Lower leg skin (tissue), 4 donors: ENCODE results near the gene LRP4. TPM values are rescaled to one million over a fixed set of nuclear protein-coding genes. Genes with fewer than 3 reads are reported as not detected.

Source experiments
- DNase-seq, 2 donors: peaks; one replicate each; pipeline ENCODE4 v3.0.0-alpha.2; 2019; ENCODE audit warnings: low spot score in 2 of 2
- H3K4me3 ChIP-seq: fragments of 200-600 bp; sonication (generic); 2 replicates; pipeline ENCODE4 v1.5.1; 2017; ENCODE audit warnings: mild to moderate bottlenecking, low read depth; ENCODE audit not compliant: poor library complexity, severe bottlenecking
- CTCF ChIP-seq, 3 donors: fragments of 450-650 bp; IDR thresholded peaks; one replicate each; pipeline ENCODE4 v1.5.1; 2016; ENCODE audit warnings: antibody characterized with exemption in 3 of 3, mild to moderate bottlenecking in 3 of 3, moderate library complexity in 2 of 3
- POLR2A ChIP-seq, 2 donors: fragments of 450-650 bp; IDR thresholded peaks; one replicate each; pipeline ENCODE4 v1.6.1; 2016 to 2017; ENCODE audit warnings: antibody characterized with exemption in 2 of 2, mild to moderate bottlenecking in 1 of 2, moderate library complexity in 1 of 2
- WGBS, 2 donors: methylation state at CpG; one replicate each; pipeline ENCODE4 v1.1.5; 2018; 5-methylcytosine and 5-hydroxymethylcytosine counted together
- intact Hi-C: fragments of 100-400 bp; cut with DNase I; formaldehyde crosslinking; loops from one replicate; pipeline ENCODE4 v1.15.0; 2023; ENCODE audit warnings: low total_unique reads
- total RNA-seq, 4 donors: library from RNA; depleted of rRNA; stranded (reverse); fragments of >200 nt; gene quantifications; one replicate each; pipeline ENCODE4 v1.1.0, GENCODE V29; 2016

Gene LRP4
- total RNA-seq, 4 donors from 2014 or later: 65.5 to 164 (median 111) TPM

- no peak overlapping the region for H3K4me3 ChIP-seq
- TF ChIP-seq POLR2A (IDR thresholded peaks at IDR 0.05) (no peak), CTCF (IDR thresholded peaks at IDR 0.05) (no peak)
- intact Hi-C loops: no loop called here
- DNase-seq: no peak
- WGBS, 2 donors: 45 to 50% methylated on average over 13 of the region's 13 CpGs
These were observed 11.7 kb downstream of the LRP4 start for GRCh38 chr11:46906609-46907041.

- no peak for DNase-seq
- no peak for TF ChIP-seq POLR2A (IDR thresholded peaks at IDR 0.05)
- no peak for TF ChIP-seq CTCF (IDR thresholded peaks at IDR 0.05)
- intact Hi-C loops: no loop called here
These were observed 12.5 kb downstream of the LRP4 start for GRCh38 chr11:46905806-46906205.

GRCh38 chr11:46903846-46904245 is 14.5 kb downstream of the LRP4 start:
- H3K4me3 ChIP-seq: no peak overlapping the region
- WGBS, 2 donors: 78 to 81% methylated on average over 8 to 10 of the region's 10 CpGs
- intact Hi-C loops: no loop called here

More at GRCh38 chr11:46905806-46906205, 12.5 kb downstream of the LRP4 start:
- H3K4me3 ChIP-seq: no peak overlapping the region
- WGBS, 2 donors: 90 to 91% methylated on average over 4 of the region's 5 CpGs

GRCh38 chr11:46902694-46903093 is 15.7 kb downstream of the LRP4 start:
- no peak for DNase-seq
- intact Hi-C loops: no loop called here
- 90 to 92% methylated on average over 6 of the region's 6 CpGs for WGBS, 2 donors
- H3K4me3 ChIP-seq: no peak overlapping the region
- TF ChIP-seq POLR2A (IDR thresholded peaks at IDR 0.05) (no peak), CTCF (IDR thresholded peaks at IDR 0.05) (no peak)

More at GRCh38 chr11:46903846-46904245, 14.5 kb downstream of the LRP4 start:
- TF ChIP-seq POLR2A (IDR thresholded peaks at IDR 0.05) (no peak), CTCF (IDR thresholded peaks at IDR 0.05) (no peak)
- DNase-seq: no peak

GRCh38 chr11:46901156-46901555 is 17.2 kb downstream of the LRP4 start:
- intact Hi-C loops: no loop called here
- no peak for DNase-seq
- no peak overlapping the region for H3K4me3 ChIP-seq
- WGBS, 2 donors: 59 to 62% methylated on average over 3 of the region's 3 CpGs
- no peak for TF ChIP-seq CTCF (IDR thresholded peaks at IDR 0.05)
- no peak for TF ChIP-seq POLR2A (IDR thresholded peaks at IDR 0.05)

- no peak for DNase-seq
- TF ChIP-seq CTCF (IDR thresholded peaks at IDR 0.05) (no peak), POLR2A (IDR thresholded peaks at IDR 0.05) (no peak)
- intact Hi-C loops: no loop called here
- WGBS, 2 donors: 83 to 86% methylated on average over 13 of the region's 13 CpGs
- H3K4me3 ChIP-seq: no peak overlapping the region
These were observed 18.1 kb downstream of the LRP4 start for GRCh38 chr11:46900091-46900746.
